Fibroblast of skin of left biceps (primary cell): ENCODE measurements around the gene HARS1.
A peak's percentile ranks its signal among the peaks of the same experiment; 100 is the strongest.
"Not testable (repeated sequence)": the region's sequence is repeated elsewhere in the genome, so short reads cannot be mapped to it uniquely, and the experiment has no call there.

Experiments used
- DNase-seq, 2 experiments: peaks; one replicate each; pipeline ENCODE4 v3.0.0-alpha.2; 2013; ENCODE audit warnings: low read depth in 2 of 2

HARS1 gene, protein sequence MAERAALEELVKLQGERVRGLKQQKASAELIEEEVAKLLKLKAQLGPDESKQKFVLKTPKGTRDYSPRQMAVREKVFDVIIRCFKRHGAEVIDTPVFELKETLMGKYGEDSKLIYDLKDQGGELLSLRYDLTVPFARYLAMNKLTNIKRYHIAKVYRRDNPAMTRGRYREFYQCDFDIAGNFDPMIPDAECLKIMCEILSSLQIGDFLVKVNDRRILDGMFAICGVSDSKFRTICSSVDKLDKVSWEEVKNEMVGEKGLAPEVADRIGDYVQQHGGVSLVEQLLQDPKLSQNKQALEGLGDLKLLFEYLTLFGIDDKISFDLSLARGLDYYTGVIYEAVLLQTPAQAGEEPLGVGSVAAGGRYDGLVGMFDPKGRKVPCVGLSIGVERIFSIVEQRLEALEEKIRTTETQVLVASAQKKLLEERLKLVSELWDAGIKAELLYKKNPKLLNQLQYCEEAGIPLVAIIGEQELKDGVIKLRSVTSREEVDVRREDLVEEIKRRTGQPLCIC

DNA sequence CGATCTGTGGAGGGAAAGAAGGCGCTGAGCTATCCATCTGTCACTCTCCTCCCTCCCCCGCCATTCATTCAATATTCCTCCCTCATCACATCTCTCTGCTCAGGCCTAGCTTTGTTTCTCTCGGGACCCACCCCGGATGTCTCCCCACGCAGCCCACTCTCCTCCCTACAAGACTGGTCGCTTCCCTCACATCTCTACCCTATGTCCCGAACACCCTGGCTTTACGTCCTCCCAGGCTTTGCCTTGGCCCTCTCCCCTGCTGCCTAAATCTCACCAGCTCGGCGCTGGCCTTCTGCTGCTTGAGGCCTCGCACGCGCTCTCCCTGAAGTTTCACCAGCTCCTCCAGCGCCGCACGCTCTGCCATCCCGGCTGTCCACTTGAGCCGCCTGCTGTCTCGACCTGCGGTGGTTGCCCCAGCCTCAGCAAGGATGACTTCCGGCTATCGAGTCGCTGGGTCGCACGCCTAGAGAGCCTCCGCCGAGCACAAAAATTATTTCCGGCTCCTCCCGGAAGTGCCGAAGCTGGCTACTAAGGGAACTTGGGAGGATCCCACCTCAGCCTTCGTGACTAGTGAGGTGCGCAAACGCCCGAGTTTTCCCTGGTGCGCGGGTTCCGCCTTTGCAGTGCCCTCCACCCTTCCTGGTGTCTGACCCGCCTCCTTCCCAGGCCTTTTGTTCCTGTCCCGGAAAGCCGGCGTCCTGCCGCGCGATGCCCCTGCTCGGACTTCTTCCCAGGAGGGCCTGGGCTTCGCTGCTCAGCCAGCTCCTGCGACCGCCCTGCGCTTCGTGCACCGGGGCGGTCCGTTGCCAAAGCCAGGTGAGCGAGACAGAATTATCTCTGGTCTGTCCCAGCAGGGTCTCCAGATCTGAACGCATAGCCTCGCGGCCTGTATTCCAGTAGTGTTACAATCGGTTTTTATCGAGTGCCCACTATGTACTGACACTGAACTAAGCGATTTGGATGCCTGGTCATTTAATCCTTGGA is at the start of gene HARS1, which contains the start of gene HARS2:
Gene HARS1 (minus strand): TSS at position 430 of the 984 bp plus-strand sequence. CDS start 66 bp downstream, at position 364.
Gene HARS2 (plus strand): TSS at position 515 of the 984 bp plus-strand sequence. CDS start 194 bp downstream, at position 709.
- peak; percentile 71 to 75 for DNase-seq

DNA sequence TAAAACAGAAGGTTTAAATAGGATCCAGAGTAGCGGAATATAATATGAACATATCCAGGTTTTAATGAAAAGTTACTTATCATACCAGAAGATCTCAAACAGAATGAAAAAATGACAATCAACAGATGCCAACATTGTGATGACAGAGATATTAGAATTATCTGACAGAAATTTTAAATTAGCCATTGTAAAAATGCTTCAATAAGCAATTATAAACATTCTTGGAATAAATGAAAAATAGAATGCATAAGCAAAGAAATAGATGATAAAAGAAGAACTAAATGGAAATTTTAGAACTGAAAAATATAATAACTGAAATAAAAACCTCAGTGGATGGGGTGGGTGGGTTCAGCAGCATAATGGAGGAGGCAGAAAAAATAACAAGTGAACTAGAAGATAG is 46.3 kb upstream of the HARS1 start:
- no peak for DNase-seq

DNA sequence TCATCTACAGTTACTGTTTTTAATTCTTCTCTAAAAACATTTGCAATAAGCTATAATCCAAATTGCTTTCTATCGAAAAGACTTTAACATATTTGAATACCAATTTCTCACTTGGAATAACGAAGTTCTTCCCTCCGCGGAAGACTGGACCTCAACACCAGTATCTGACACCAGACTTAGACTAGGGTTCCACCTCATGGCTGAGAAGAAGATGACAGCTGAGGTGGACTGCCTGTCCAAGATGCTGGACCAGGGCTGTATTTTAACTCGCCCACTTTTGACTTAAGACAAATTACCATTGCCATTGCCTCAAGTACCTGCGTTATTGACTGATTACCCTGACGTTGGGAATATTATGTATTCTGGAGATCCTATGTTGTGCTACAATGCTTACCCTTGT is 43.2 kb upstream of the HARS1 start:
- no peak for DNase-seq

DNA sequence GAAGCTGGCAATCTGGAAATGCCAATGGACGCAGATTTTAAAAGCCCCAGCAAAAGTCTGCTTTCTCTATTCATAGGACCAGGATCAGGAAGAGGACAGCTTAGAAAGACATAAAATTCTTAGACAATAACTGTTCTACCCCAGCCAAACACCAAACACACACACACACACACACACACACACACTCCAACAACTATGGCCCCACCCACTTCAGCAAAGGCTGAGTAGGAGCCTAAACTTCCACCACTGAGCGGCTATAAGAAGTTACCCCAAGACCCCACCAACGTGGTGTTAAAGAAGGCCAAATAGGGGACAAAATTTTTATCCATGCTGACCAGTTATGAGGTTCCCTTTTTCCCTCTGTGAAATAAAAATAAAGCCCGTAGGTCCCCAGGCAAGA is 41.9 kb upstream of the HARS1 start:
- DNase-seq: no peak

DNA sequence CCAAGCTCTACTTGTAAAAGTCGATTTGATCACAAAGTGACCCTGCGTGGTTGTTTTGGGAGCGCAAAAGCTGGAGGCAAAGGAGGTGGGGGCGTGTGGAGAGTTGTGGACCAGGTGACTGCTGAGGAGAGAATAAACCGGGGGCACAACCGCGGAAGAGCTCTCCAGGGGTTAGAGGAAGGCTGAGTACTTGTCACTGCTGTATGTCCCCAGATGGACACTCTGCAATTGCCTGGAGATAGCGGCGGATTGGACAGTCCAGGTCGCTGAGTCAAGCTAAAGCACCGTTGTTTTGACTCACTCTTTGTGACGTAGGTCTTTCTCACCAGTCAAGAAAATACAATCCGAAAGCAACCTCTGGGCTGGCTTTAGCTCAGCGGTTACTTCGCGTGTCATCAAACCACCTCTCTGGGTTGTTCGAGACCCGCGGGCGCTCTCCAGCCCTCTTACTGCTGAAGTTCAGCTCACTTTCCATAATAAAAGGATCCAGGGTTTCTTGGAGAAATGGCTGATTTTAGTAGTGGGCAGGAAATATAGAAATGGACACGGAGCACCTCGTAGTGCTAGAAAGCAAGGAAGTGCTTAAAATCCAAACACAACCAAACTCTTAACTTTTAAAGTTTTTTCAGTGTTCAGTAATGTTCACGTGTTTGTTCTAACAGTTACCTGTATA is 34.8 kb upstream of the HARS1 start:
- peak; percentile 55 to 61 for DNase-seq

DNA sequence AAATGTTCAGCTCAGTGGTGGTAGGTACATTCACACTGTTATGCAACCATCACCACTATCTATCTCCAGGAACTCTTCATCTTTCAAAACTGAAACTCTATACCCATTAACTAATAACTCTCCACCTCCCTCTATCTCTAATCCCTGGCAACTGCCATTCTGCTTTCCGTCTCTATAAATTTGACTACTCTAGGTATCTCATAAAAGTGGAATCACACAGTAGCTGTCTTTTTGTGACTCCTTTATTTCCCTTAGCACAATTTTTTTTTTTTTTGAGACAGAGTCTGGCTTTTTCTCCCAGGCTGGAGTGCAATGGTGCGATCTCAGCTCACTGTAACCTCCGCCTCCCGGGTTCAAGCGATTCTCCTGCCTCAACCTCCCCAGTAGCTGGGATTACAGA is 30.2 kb upstream of the HARS1 start:
- not testable (repeated sequence) for DNase-seq

DNA sequence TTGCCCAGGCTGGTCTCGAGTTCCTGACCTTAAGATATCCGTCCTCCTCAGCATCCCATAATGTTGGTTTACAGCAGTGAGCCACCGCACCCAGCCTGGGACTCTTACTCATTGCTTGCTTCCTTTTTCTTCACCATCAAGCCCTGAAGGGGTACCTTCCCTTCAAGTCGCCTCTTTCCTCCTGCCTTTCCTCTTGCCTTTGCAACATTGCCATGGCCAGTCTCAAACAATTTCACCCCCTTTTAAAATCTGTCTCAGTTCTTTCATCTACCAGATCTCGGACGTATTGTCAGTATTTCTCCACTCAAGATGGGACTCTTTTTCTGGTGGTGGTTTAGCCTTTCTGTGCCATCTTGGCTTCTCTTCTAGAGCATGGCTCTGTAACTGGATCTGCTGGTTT is 29.6 kb upstream of the HARS1 start:
- DNase-seq: not testable (repeated sequence)

DNA sequence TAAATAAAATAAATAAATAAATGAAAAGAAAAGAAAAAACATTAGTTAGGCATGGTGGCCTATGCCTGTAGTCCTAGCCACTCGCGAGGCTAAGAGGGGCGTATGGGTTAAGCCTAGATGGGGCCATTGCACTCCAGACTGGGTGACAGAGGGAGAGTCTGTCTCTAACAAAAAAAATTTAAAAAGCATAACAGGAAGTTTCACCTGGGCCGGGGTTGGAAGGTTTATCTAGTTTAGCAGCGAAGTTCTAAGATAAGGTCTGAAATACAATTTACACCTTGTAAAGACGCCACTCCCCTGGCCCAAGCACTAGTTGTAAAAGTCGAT is 27.1 kb upstream of the HARS1 start:
- DNase-seq: no peak

DNA sequence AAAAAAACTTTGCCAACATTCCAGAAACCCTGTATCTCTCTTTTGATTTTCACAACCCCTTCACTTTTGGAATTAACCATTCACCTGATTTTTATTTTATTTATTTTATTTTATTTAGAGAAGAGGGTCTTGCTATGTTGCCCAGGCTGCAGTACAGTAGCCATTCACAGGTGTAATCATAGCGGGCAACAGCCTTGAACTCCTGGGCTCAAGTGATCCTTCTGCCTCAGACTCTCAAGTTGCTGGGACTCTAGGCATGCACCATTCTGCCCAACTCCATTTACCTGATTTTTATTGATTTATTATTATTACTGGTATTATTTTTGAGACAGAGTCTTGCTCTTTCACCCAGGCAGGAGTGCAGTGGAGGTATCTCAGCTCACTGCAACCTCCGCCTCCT is 25.1 kb upstream of the HARS1 start:
- DNase-seq: not testable (repeated sequence)

DNA sequence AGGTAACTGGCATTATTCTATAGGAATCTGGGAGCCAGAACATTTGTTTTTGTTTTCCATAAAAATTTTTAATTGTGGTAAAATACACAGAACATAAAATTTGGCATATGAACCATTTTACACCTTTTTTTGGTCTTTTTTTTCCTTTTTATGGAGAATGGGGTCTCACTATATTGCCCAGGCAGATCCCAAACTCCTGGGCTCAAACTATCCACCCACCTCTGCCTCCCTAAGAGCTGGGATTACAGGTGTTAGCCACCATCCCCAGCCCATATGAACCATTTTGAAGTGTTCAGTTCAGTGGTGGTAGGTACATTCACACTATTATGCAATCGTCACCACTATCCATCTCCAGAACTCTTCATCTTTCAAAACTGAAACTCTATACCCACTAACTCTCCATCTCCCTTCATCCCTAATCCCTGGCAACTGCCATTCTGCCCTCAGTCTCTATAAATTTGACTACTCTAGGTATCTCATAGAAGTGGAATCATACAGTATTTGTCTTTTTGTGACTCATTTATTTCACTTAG is 22.5 kb upstream of the HARS1 start:
- no peak for DNase-seq

DNA sequence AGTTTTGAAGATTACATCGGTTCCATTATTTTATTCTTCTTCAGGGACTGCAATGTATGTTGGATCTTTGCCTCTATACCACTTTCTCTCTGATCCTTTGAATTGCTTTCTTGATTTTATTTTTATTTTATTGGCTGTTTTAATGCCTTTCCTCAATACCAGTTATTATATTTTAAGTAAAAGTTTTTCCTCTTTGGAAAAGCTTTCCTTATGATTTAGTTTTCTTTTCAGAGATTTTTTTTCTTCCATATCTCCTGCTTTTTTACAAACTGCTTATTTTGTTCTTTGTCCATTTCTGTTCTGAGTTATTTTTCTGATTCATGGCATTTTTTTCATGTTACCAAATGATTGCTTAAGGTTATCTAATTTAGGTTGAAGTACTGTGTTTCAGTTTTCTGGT is 20.6 kb upstream of the HARS1 start:
- no peak for DNase-seq

DNA sequence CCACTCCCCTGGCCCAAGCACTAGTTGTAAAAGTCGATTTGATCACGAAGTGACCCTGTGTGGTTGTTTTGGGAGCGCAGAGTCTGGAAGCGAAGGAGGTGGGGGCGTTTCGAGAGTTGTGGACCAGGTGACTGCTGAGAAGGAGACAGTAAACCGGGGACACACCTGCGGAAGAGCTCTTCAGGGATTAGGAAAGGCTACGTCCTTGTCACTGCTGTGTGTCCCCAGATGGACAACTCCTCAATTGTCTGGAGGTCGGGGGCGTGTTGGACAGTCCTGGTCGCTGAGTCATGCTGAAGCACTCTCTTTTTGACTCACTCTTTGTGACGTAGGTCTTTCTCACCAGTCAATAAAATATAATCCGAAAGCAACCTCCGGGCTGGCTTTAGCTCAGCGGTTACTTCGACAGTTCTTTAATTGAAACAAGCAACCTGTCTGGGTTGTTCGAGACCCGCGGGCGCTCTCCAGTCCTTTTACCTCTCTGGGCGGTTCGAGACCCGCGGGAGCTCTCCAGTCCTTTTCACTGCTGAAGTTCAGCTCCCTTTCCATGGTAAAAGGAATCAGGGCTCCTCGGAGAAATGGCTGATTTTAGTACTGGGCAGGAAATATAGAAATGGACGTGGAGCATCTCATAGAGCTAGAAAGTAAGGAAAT is 19.9 kb upstream of the HARS1 start:
- DNase-seq: peak; percentile 95

DNA sequence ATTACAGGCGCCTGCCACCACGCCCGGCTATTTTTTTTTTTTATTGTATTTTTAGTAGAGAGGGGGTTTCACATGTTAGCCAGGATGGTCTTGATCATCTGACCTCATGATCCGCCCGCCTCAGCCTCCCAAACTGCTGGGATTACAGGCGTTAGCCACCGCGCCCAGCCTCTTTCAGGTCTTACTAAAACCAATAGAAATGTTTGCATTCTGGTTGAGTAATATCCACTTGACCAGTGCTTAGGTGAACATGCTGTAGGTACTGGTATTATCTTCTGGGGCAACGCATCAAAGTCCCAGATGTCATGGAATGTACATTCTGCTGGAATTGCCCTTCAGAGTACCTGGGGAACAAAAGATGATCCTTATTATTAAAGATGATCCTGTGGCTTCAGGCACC is 17.6 kb upstream of the HARS1 start:
- DNase-seq: not testable (repeated sequence)

DNA sequence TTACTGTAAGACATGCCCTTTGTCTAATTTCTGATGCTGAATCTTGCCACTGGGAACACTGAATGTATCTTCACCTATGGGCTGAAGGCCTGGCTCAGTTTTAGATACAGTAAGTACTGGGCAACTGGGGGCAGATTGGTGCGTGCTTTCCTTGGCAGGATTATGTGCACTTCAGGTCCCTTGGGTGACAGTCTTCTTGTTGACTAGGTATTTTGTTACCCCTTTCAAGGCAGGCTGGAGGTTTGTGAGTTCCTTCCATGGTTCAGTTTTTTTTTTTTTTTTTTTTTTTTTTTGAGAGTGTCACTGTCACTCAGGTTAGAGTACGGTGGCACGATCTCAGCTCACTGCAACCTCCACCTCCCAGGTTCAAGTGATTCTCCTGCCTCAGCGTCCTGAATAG is 16.6 kb upstream of the HARS1 start:
- DNase-seq: no peak

DNA sequence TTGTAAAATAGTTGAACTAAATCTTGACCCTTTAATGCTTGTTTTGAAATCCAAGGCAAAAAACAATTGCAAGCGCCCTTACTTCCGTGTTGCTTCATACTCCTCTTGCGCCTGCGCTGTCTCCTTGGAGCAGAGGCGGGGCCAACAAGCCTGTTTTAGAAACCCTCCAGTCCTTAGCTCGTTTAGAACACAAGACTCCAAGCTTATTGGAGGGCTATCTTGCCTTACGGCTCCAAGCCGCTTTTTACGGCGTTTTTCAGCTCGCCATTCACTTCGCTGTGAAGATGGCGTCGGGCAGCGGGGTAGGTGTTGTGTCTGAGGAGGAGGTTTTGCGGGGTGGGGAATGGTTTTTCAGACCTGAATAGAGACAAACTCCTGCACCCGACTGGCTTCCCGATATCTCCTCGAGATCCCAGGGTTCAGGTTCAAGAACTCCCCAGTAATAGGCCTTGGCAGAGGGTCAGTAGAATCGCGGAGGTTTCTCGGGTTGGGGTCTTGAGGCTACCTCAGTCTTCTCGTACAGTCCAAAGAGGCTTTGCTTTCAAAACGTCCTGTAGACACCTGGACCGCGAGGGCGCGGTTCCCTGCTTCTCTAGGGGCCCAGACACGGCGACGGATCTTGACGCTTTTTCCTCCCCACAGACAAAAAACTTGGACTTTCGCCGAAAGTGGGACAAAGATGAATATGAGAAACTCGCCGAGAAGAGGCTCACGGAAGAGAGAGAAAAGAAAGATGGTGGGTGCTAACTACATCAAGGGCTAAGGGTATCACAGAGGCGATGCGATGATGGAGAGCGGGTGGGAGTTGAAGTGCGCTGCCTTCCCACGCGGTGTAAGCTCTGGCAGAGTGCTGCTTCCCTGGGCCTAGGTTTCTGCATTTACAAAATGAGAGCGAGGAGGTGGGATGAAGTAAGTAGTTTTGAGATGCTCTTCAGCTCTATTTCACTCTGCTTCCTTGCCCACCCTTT is 9.3 kb upstream of the HARS1 start, which contains the start of gene ZMAT2:
Gene ZMAT2 (plus strand): TSS at position 271 of the 968 bp plus-strand sequence. CDS start 14 bp downstream, at position 285.
- DNase-seq: peak; percentile 93

DNA sequence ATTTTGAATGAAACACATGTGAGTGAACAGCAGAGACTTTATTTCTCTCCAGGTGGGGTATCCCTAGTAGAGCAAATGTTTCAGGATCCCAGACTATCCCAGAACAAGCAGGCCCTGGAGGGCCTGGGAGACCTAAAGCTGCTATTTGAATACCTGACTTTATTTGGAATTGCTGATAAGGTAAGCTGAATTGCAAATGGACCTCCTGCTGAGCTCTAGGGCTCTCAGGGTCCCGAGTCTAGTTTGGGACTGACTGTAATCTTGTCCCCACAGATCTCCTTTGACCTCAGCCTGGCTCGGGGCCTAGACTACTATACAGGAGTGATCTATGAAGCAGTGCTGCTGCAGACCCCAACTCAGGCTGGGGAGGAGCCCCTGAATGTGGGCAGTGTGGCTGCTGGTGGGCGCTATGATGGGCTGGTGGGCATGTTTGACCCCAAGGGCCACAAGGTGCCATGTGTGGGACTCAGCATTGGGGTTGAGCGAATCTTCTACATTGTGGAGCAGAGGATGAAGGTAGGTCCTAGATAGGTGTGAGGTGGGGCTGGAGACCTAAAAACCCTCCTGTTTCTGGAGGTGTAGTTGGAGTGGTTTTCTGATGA is 5.8 kb upstream of the HARS1 start:
- DNase-seq: no peak

DNA sequence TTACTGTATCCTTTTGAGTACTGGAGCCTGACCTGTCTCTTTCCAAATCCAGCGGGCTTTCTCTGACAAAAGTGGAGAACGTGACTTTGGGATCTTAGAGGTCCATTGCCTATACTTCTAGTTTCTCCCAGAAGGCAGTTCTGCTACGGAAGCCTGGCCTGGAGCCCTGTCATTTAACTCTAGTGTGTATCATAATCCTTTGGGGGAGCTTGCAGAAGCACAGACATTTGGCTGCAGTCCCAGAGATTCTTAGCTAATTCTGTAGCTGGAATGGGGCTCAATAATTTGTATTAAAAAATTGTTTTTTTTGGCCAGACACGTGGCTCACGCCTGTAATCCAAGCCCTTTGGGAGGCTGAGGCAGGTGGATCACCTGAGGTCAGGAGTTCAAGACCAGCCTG is 3.1 kb upstream of the HARS1 start:
- no peak for DNase-seq

DNA sequence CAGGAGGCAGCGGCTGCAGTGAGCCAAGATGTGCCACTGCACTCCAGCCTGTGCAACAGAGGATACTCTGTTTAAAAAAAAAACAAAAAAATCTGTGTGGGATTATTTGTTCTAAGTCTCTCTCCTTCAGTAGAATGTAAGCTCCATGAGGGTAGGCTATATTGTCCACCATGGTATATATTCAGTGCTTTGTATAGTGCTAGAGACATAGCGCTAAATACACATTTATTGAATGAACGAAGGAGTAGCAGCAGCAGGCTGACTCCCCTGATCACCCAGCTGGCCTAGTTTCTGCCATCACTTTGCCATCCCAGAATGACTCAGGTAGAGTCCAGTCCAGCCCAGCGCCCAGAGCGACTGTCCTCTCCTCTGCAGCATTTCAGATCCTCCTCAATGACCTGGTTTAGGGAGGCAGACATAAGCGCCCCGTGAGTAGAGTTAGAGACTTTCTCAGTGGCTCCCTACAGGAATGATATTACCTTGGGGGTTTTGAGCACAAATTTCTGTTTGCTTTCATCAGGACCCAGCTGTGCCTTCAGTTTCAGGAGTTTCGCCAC is 716 bp downstream of the HARS1 start:
- DNase-seq: no peak

DNA sequence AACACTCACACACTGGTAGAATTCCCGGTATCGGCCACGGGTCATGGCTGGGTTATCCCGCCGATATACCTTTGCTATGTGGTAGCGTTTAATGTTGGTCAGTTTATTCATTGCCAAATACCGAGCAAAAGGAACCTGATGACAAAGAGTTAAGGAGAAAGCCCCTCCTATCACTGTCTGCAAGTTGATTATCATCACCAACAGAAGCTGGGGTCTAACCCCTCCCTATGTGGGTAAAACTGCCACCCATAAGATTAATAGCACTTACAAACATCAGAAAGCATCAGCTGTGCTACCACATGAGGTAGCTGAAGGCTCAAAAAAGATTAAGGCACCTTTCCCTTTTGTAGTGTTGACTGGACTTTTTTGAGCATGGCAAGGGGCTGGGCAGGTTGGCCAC is 12.2 kb downstream of the HARS1 start:
- no peak for DNase-seq
